ENCODE results near the gene C6orf132.

The C6orf132 gene

GRCh38 chr6:42103753-42104094, 38.7 kb downstream of the C6orf132 start:
- no peak for DNase-seq

GRCh38 chr6:42103216-42103615, 39.2 kb downstream of the C6orf132 start:
- no peak for DNase-seq

- no peak for DNase-seq
Observed at GRCh38 chr6:42101186-42101657, 41.2 kb downstream of the C6orf132 start.

DNA sequence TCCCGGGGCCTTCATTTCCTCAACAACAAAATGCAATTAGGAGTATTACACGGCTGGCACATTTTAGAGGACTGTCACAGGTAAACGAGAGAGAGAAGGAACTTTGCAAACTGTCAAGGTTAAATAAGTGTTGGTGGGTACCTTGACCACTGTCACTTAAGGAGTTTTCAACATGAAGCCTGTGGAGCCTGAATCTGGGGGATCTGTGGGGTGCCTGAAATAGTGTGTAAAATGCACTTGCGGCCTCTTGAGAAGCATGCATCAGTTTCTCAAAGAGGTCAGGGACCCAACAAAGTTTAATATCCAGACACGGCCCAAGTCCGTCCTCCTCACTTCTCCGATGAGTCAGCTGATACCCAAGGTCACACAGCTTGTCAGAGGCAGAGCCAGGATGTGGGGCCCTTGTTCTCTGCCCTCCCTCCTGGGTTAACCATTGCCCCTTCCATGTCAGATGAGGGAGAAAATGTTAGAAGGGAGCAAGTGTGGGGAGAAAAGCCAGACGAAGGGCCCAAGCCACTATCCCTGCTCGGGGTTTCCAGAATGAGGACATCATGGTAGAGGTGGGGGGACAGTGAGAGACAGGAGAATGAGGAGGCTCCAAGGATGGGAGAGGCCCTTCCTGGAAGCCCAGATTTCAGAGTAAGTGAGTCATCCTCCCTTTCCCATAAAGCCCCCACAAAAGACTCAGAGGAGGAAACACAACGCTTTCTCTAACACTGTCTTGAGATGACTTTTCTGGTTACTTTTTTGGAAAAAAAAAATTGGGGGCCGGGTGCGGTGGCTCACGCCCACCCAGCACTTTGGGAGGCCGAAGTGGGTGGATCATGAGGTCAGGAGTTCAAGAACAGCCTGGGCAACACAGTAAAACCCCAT, 42.2 kb downstream of the C6orf132 start:
- no peak for DNase-seq

DNA sequence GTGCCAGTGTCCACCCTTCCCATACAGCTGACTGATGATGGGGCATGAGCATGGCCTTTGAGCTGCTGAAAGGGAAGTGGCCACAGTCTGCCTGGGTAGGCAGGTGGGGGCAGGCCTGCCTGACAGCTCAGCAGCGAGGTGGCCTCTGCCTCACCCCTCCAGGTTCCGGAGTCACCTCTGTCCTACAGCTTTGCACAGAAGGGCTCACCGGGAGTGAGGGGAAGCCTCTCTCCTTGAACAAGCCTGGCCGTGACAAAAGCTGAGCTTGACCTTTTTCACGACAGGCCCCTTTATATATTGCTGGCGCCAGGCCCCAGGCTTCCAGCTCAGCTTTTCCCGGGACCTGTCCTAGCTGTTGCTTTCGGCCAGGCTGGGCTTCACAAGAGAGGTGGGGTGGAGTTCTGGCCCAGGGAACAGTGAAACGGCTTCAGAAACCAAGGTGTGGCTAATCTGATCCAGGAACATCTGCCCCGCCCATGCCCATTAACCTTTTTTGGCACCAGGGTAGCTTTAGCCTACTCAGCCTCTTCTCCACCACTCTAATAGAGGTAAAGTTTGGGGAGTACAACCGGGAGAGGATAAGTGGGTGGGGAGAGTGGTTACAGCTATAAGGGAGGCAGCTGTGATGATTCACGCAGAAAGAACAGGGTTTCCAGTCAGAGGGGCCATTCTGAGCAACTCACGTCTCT, 42.9 kb downstream of the C6orf132 start:
- DNase-seq: no peak

DNA sequence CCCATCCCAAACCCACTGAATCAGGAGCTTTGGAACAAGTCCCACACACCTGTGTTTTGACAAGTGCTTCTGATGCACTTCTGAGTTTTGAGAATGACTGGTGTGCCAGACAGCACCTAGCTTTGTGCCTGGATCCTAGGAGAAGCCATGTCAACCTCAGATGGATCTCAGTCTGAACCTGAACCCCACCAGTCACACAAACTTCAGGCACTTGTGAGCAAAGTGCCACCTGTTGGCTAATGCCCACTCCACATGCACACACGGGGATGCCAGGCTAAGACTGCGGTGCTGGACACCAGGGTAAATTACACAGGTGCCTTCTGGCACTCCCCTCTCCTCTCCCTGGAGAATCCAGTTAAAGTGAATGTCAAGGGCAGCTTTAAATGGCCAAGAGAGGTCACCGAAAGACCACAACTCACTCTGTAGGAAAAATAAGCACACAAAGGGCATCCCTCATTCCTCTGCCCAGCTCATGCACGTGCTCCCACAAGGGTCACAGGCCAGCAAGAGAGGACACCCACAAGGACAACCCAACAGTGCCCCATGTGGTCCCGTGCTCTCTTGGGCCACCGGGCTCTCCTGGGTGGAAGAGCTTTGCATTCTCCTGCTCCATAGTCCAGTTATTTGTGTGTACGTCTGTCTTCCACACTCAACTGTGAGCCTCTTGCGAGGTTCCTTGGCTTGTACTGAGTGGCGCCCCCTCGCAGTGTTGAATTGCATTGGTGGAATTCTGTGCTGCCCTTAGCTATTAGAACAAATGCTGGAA, 46.5 kb downstream of the C6orf132 start:
- DNase-seq: no peak

GRCh38 chr6:42095094-42095493, 47.3 kb downstream of the C6orf132 start:
- no peak for DNase-seq

DNA sequence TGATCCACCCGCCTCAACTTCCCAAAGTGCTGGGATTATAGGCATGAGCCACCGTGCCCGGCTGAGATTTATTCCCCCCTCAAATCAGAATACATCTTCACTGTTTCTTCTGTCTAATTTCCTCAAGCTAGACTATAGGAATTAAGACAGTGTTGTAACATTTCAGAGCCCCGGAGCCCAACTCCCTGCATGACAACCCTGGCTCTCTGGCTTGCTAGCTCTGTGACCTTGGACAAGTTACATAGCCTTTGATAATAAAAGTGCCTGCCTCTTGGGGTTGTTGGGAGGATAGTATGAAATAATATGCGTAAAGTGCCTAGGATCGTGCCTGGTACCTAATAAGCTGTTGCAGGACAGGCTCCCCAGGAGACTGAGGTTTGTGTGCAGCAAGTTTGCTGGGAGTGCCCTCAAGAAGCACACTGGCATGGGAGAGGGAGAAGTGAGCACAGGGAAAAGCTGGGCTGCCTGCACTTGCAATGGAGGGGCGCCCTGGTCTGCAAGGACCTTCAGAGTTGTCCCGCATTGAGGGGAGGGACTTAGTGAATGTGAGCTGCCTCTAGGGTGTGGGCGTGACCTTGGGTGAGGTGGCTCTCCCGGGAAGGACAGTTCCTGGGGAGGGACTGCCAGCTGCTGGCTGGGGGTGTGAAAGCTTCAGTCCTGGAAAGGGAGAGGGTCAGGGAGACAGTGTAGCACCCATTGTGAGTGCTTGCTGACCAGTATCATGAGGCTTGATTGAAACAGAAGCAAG, 48.7 kb downstream of the C6orf132 start:
- DNase-seq: no peak

DNA sequence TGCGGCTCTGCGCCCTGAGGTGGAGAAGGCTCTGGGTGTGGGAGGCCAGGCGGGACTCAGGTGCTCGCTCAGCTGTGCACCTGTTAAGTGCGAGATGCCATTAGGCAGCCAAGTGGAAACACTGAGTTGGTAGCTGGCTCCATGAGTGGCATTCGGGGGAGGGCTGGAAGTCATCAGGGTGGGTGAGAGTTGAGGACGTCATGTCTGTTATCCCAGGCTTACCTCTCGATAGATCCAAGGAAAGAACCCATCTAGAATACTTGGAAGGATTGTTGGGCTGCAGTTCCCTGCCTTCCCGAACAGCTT, 50.7 kb downstream of the C6orf132 start:
- peak; percentile 67 for DNase-seq

DNA sequence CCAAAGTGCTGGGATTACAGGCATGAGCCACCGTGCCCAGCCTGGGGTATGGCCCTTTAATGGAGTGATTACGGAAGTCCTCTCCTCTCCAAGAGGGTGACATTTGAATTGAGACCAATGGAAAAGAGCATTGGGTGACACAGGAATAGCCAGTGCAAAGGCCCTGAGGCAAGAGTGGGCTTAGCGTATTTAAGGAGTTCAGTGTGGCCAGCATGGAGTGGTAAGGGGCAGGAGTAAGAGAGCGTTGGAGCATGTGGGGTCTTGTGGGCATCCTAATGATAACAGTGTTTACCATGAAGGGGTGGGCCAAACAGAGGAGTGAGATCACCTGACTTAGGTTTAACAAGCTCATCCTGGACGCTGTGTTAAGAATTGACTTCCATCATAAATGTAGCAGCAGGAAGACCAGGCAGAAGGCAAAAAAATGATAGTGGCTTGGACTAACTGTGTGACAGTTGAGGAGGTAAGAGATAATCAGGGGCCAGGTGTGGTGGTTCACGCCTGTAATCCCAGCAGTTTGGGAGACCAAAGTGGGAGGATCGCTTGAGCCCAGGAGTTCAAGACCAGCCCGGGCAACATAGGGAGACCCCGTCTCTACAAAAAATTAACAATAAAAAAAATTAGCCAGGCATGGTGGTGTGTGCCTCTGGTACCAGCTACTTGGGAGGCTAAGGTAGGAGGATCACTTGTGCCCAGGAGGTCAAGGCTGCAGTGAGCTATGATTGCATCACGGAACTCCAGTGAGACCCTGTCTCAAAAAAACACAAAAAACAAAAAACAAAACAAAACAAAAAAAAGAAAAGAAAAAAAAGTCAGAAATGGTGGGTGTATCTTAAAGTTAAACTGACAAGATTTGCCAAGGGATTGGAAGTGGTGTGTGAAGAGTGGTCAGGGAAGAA, 51.4 kb downstream of the C6orf132 start:
- DNase-seq: no peak

DNA sequence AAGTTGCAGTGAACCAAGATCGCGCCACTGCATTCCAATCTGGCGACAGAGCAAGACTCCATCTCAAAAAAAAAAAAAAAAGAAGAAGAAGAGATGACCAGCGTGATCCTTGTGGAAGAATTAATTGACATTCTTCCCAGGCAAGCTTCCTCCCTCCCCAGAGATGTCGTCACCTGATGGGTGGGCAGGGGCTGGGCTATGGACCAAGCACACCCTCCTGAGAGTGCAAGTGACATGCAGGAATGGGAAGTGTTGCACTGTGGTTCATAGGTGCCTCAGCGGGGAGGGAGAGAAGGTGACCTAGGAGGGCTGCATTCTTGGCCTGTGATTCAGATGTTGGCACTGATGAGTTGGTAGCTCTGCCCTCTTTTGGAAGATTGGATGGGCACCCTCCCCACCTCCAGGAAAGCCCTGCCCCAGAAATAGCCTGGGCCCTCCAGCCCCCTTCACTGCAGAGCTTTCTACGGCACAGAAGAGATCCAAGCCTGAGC, 54.3 kb downstream of the C6orf132 start:
- peak; percentile 58 for DNase-seq

- no peak for DNase-seq
Observed at GRCh38 chr6:42086046-42087035, 56.1 kb downstream of the C6orf132 start.

GRCh38 chr6:42084889-42085288, 57.5 kb downstream of the C6orf132 start:
- DNase-seq: no peak

- no peak for DNase-seq
Observed at GRCh38 chr6:42083530-42083929, 58.9 kb downstream of the C6orf132 start.

GRCh38 chr6:42079941-42080464, 62.4 kb downstream of the C6orf132 start:
- DNase-seq: no peak

DNA sequence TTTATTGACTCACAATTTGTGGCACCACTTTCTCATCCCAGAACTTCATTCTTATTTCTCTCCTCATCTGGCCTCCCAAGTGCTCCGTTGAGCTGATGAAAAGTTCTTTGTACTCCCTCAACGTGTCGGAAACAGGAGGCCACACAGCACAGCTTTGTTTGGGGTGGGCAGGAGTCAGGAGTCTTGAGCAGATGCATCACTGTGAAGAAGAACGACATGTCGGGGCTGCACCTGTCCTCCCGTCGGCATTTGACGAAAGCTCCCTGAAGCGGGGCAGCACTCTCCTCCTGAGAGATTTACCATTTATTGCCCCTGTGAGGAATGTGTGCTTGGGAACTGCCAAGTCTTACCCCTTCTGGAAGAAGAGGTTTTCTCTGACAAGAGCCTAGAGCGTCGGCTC, 64.0 kb downstream of the C6orf132 start:
- DNase-seq: no peak

DNA sequence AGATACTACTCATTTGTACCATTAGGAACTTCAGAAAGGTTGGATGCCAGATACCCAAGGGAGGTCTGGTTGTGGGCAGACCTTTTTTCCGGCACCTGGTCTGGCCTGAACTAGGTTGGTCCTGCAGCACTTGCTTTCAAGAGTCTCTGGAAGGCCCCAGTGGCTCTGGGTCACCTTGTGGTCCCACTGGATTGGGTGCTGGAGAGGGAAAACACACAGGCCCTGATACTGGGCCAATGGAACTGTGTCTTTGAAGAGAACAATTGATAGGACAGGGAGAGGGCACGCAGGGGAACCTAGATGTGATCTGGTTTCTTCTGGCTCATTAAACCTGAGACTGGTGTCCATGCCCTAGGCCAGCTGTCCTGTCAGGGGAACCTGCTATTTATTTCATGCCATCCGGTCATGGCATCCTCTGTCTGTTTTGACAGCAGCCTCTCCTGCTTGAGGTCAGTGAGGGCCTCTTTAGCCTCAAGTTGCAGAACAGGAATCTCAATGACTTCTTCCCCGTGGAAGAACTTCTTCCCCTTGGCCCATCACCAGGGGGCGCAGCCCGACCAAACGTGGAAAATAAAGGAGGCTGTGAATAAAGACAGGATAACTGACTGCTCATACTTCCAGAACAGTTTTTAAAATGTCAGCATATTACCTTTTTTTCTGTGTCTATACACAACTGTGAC, 67.1 kb downstream of the C6orf132 start:
- peak; percentile 67 for DNase-seq

- no peak for DNase-seq
Observed at GRCh38 chr6:42073287-42073686, 69.1 kb downstream of the C6orf132 start.

- DNase-seq: no peak
Observed at GRCh38 chr6:42071881-42072583, 70.4 kb downstream of the C6orf132 start.
